SHP77 treated with DMSO at 0.1 percent for 48 hours (cell line): Measurements from ENCODE around the gene AMPH.

Experiments
- DNase-seq: peaks from one replicate; lab custom pipeline; 2025; lab: John Stamatoyannopoulos, UW

Gene AMPH

DNA sequence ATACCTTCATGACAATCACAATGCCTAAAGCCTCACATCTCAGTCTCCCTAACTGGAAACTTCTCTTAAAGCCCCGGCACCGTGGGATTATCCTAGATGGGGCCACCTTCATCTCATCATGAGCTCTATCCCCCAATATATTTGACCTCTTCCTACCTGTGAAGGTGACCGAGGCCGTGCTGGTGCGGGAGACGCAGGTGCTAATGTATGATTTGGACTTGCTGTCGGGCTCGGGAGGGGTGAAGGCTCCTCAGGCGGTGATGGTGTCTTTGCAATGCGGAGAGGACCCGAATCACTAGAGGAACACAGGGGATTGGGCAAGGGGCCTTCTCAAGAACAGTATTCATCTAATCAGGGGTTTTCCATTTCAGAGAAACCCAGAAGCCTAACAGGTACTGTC, 168.4 kb downstream of the AMPH start:
- DNase-seq = no peak

- DNase-seq = no peak
These were observed 169.3 kb downstream of the AMPH start for GRCh38 chr7:38461887-38462286.

- DNase-seq = no peak
These were observed 177.3 kb downstream of the AMPH start for GRCh38 chr7:38453826-38454225.

- no peak for DNase-seq
These were observed 178.0 kb downstream of the AMPH start for GRCh38 chr7:38453168-38453567.

- no peak for DNase-seq
These were observed 178.5 kb downstream of the AMPH start for GRCh38 chr7:38452681-38453108.

DNA sequence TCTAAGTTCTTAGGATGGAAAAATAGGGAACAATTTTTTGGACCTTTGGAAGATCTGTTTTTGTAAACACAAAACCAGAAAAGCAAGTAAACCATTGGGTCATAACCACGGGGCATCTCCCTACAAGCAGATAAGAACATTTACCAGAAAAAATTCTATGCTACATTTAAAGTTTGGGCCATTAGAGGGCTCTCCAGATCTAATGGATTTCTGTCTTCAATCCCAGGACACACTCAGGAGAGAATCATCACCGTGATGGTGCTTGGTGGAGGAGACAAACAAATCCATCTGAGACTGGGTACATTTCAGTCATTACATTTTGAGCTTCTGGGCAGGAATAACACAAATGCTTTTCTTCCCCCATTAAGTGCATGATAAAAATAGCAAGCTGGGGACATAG, 179.3 kb downstream of the AMPH start:
- DNase-seq = no peak

- no peak for DNase-seq
These were observed 182.5 kb downstream of the AMPH start for GRCh38 chr7:38448584-38449234.

GRCh38 chr7:38448054-38448453, 183.1 kb downstream of the AMPH start:
- DNase-seq = no peak

DNA sequence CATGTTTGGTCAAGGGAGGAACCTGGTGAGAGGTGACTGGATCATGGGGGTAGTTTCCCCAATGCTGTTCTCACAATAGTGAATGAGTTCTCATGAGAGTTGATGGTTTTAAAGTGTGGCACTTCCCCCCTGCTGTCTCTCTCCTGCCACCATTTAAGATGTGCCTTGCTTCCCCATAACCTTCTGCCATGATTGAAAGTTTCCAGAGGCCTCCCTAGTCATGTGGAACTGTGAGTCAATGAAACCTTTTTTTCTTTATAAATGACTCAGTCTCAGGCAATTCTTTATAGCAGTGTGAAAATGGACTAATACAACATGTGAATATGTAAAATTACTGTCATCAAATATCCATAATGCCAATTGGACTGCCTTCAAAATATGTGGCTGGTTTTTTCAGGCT, 192.2 kb downstream of the AMPH start:
- no peak for DNase-seq

- DNase-seq = no peak
These were observed 198.5 kb downstream of the AMPH start for GRCh38 chr7:38432671-38433070.

DNA sequence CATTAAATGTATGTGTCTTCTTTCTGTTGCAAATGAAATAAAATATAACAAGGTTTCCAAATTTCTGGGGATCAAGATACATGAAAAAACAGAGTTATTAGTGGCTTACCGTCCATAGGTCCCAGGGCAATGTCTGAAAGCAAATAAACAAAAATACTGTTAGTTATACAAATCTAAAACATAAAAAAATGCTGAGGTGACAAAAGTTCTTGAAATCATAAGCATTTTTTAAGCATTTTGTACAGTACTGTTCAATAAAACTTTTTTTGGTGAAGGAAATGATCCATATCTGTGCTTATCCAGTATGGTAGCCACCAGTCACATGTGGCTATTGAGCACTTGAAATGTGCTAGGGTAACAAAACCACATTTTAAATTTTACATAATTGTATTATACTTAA, 199.1 kb downstream of the AMPH start:
- DNase-seq = no peak

- DNase-seq = no peak
These were observed 202.1 kb downstream of the AMPH start for GRCh38 chr7:38429057-38429456.

DNA sequence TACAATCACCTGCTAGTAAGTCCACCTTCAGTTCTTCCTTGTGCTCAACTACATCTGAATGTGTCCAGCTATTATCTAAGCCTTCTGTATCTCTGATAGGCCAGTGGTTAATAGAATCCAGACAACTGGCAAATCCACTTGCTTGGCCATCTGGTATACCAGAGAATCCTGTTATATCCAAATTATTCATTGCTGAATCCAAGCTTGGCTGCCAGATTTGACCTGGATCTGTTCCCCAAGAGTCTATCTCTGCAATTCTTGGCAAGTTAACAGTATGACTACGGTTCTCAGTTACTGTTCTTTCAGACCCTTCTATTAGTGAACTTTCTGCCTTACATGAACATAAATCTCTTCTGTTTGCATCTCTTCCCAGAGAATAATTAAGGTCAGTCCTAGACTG, 203.1 kb downstream of the AMPH start:
- no peak for DNase-seq

- DNase-seq = no peak
These were observed 203.8 kb downstream of the AMPH start for GRCh38 chr7:38427279-38427955.

- DNase-seq = no peak
These were observed 205.7 kb downstream of the AMPH start for GRCh38 chr7:38425509-38425908.

DNA sequence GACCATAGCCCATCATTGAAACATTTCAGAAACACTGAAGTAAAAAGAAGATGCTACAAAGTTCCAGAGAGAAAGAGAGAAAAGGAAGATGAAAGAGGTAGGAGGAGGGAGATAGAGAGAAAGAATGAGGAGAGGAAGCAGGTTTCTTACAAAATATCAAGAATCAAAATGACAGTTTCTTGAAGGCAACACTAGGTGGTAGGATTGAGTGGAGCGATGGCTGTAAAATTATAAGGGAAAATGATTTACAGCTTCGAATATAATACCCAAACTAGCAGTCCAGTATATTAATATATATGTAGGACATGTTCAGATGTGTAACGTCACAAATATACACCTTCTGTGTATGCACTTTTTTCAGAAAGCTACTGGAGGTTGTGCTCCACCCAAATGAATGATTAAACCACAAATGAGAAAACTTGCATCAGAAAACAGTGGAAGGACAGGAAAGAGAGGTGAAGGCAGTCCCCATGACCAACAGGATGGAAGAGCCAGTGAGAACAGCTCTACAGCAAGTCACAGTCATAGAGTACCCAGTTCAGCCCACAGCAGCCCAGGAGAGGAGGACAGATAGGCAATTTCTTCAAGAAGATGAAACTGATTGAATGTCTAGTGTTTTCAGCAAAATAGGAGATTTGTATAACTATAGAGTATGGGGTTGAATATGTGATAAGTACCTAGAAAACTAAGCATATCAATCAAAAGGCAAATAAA, 206.3 kb downstream of the AMPH start:
- DNase-seq = no peak

GRCh38 chr7:38413784-38414183, 217.4 kb downstream of the AMPH start:
- no peak for DNase-seq

DNA sequence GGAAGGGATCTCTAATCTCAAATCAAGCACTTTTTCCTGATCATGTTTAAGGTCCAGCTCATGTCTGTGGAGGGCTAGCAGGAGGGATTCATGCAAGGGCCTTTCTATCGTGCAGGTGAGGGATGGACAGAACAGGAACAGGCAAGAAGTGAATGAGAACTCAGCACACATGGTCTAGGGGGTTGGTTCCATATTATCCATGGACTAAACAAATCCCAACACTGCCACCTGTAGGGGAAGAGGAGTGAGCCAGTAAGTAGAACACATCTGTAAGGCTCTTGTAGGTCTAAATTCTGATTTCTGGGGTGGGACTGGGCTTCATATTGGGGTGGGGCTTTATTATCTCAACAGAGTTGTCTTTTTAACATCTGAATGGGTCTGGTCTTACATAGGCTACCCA, 219.8 kb downstream of the AMPH start:
- no peak for DNase-seq

DNA sequence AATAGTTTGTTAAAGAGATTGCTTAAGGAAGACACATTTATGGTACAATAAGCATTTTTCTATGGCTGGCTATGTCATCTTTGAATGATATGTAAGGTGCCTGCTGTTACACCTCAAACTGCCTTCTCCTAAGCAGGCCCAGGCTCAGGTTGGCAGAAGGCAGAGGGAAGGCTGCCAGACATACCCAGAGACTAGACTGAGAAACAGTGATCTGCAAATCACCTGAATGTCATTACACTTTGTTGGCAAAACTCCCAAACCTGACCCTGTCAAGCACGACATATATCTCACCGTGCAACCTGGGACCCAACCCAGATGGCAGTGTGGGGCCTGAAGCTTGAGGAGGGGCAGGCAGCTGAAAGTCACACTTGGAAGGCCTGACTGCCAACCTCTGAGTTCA, 221.1 kb downstream of the AMPH start:
- no peak for DNase-seq

- DNase-seq = no peak
These were observed 221.6 kb downstream of the AMPH start for GRCh38 chr7:38409531-38409930.

GRCh38 chr7:38398725-38399321, 232.3 kb downstream of the AMPH start:
- peak; percentile 33 for DNase-seq

GRCh38 chr7:38396852-38397251, 234.3 kb downstream of the AMPH start:
- no peak for DNase-seq
